ENCODE results near the gene PAPLN. TPM values are rescaled to one million over a fixed set of nuclear protein-coding genes. Genes with fewer than 3 reads are reported as not detected.

PAPLN gene
- total and polyA plus RNA-seq, 2 donors from 2014 or later = 19.1 to 132 TPM

GRCh38 chr14:73276836-73277235 is 39.5 kb downstream of the PAPLN start:
- intact Hi-C loops (cut with DNase I) = no loop called here
- Histone ChIP-seq H3K4me3 (ENCODE audit: low read length in 3 of 3) (no peak overlapping the region), H3K36me3 (ENCODE audit: control insufficient read depth in 2 of 3, insufficient read depth in 3 of 3, low read length in 3 of 3) (peaks cover 7 to 57% (median 25%) of the 10 kb centered on the region in 3 donors), H3K9ac (ENCODE audit: low read length in 3 of 3) (no peak overlapping the region), H3K27me3 (ENCODE audit: control insufficient read depth, insufficient read depth, low read length) (no peaks in the 10 kb centered on the region), H3K27ac (ENCODE audit: low read depth in 2 of 2, low read length in 2 of 2) (no peak overlapping the region), H3K4me1 (ENCODE audit: control insufficient read depth in 2 of 3, insufficient read depth in 2 of 3, low read depth in 1 of 3, low read length in 3 of 3) (no peaks in the 10 kb centered on the region), H3K9me3 (ENCODE audit: control insufficient read depth in 2 of 3, insufficient read depth in 1 of 3, low read length in 3 of 3) (no peaks in the 10 kb centered on the region)
- TF ChIP-seq CTCF (IDR thresholded peaks at IDR 0.05; ENCODE audit: borderline replicate concordance, extremely low read depth, insufficient read depth) = no peak
- FAIRE-seq = no peak
- no peak for DNase-seq

- Histone ChIP-seq H3K4me3 (ENCODE audit: low read length in 3 of 3) (no peak overlapping the region), H3K9ac (ENCODE audit: low read length in 3 of 3) (no peak overlapping the region), H3K27ac (ENCODE audit: low read depth in 2 of 2, low read length in 2 of 2) (no peak overlapping the region), H3K4me1 (ENCODE audit: control insufficient read depth in 2 of 3, insufficient read depth in 2 of 3, low read depth in 1 of 3, low read length in 3 of 3) (no peaks in the 10 kb centered on the region), H3K36me3 (ENCODE audit: control insufficient read depth in 2 of 3, insufficient read depth in 3 of 3, low read length in 3 of 3) (peaks cover 7 to 60% (median 29%) of the 10 kb centered on the region in 3 donors), H3K27me3 (ENCODE audit: control insufficient read depth, insufficient read depth, low read length) (no peaks in the 10 kb centered on the region), H3K9me3 (ENCODE audit: control insufficient read depth in 2 of 3, insufficient read depth in 1 of 3, low read length in 3 of 3) (no peaks in the 10 kb centered on the region)
- intact Hi-C loops (cut with DNase I) = no loop called here
- FAIRE-seq (no peak), DNase-seq (no peak)
- no peak for TF ChIP-seq CTCF (IDR thresholded peaks at IDR 0.05; ENCODE audit: borderline replicate concordance, extremely low read depth, insufficient read depth)
Measured at GRCh38 chr14:73277376-73277775, 40.1 kb downstream of the PAPLN start.

- FAIRE-seq = no peak
- no peak for DNase-seq
- Histone ChIP-seq H3K4me3 (ENCODE audit: low read length in 3 of 3) (no peak overlapping the region), H3K27ac (ENCODE audit: low read depth in 2 of 2, low read length in 2 of 2) (no peak overlapping the region), H3K36me3 (ENCODE audit: control insufficient read depth in 2 of 3, insufficient read depth in 3 of 3, low read length in 3 of 3) (peaks cover 5 to 56% (median 35%) of the 10 kb centered on the region in 3 donors), H3K9ac (ENCODE audit: low read length in 3 of 3) (no peak overlapping the region), H3K4me1 (ENCODE audit: control insufficient read depth in 2 of 3, insufficient read depth in 2 of 3, low read depth in 1 of 3, low read length in 3 of 3) (no peaks in the 10 kb centered on the region), H3K9me3 (ENCODE audit: control insufficient read depth in 2 of 3, insufficient read depth in 1 of 3, low read length in 3 of 3) (no peaks in the 10 kb centered on the region), H3K27me3 (ENCODE audit: control insufficient read depth, insufficient read depth, low read length) (no peaks in the 10 kb centered on the region)
- intact Hi-C loops (cut with DNase I) = no loop called here
- TF ChIP-seq CTCF (IDR thresholded peaks at IDR 0.05; ENCODE audit: borderline replicate concordance, extremely low read depth, insufficient read depth) = no peak
Measured at GRCh38 chr14:73280903-73281302, 43.6 kb downstream of the PAPLN start.

Measured in kidney (tissue), 14 donors.